KMS-11 (cell line): ENCODE data around the gene CCDC27.
"Not testable (repeated sequence)": the region's sequence is repeated elsewhere in the genome, so short reads cannot be mapped to it uniquely, and the experiment has no call there.

Source experiments
- H2AFZ ChIP-seq: fragments of 200-600 bp; sonication (generic); 2 replicates; pipeline ENCODE4 v1.6.1; 2016; ENCODE audit warnings: antibody characterized with exemption, mixed run types, low read depth
- H3K27ac ChIP-seq: fragments of 200-600 bp; sonication (generic); 2 replicates; pipeline ENCODE4 v1.6.1; 2016; ENCODE audit warnings: mild to moderate bottlenecking, mixed run types
- H3K27me3 ChIP-seq: fragments of 200-600 bp; sonication (generic); 2 replicates; pipeline ENCODE4 v1.6.1; 2017; ENCODE audit warnings: mild to moderate bottlenecking, low read depth, mixed run types, moderate library complexity; ENCODE audit not compliant: insufficient read depth
- H3K36me3 ChIP-seq: fragments of 200-600 bp; sonication (generic); 2 replicates; pipeline ENCODE4 v1.6.1; 2017; ENCODE audit warnings: mild to moderate bottlenecking, mixed run types; ENCODE audit not compliant: insufficient read depth
- H3K4me1 ChIP-seq: fragments of 200-600 bp; sonication (generic); 2 replicates; pipeline ENCODE4 v1.6.1; 2016; ENCODE audit warnings: mild to moderate bottlenecking, low read depth, mixed run types; ENCODE audit not compliant: poor library complexity, severe bottlenecking
- H3K4me2 ChIP-seq: fragments of 200-600 bp; sonication (generic); 2 replicates; pipeline ENCODE4 v1.7.0; 2016; ENCODE audit warnings: mild to moderate bottlenecking, mixed run types
- H3K4me3 ChIP-seq: fragments of 200-600 bp; sonication (generic); IDR thresholded peaks from 2 replicates; pipeline ENCODE4 v1.6.1; 2017; ENCODE audit warnings: low read depth, low read length, mixed read lengths; ENCODE audit not compliant: insufficient read depth
- H3K79me2 ChIP-seq: fragments of 200-600 bp; sonication (generic); 2 replicates; pipeline ENCODE4 v1.6.1; 2016; ENCODE audit warnings: low read depth, mixed run types; ENCODE audit not compliant: insufficient read depth
- H3K9ac ChIP-seq: fragments of 200-600 bp; sonication (generic); 2 replicates; pipeline ENCODE4 v1.6.1; 2016; ENCODE audit warnings: mild to moderate bottlenecking, mixed run types
- H4K20me1 ChIP-seq: fragments of 200-600 bp; sonication (generic); 2 replicates; pipeline ENCODE4 v1.6.1; 2016; ENCODE audit warnings: mild to moderate bottlenecking, mixed run types; ENCODE audit not compliant: insufficient read depth
- TF ChIP-seq, protein P1 (sequence below): fragments of 200-600 bp; sonication (generic); conservative IDR thresholded peaks from 2 replicates; pipeline ENCODE4 v1.6.1; 2017; ENCODE audit warnings: low read depth, mild to moderate bottlenecking, antibody characterized with exemption, low read length, moderate library complexity, mixed read lengths

Gene CCDC27

DNA sequence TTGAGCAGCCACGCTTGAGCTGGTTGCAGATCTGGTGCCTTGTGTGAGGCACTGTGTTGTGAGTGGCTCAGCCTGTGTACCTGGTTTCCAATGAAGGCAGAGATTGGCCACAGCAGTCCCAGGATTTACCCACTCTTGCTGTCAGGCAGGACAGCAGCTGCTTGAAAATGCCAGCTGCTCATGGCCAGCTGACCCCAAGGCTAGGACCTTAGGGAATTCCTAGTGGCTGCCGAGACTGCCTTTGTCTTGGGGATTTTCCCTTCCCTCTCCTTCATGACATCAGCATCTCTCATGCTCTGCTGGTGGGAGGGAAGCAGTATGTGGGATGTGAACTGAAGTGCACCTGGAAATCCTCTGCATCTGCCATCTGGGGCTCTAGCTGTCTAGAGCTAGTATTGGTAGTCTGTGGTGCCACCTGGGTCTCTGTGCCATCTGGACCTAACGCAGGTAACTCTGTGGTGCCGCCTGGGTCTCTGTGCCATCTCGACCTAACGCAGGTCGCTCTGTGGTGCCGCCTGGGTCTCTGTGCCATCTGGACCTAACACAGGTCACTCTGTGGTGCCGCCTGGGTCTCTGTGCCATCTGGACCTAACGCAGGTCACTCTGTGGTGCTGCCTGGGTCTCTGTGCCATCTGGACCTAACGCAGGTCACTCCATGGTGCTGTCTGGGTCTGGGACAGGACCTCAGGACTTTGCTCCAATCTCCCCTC lies 47.9 kb downstream of the CCDC27 start:
- H3K9ac ChIP-seq, result no peak overlapping the region
- H3K4me1 ChIP-seq, result peaks cover 8% of the 10 kb centered on the region
- H3K79me2 ChIP-seq, result peaks cover 9% of the 10 kb centered on the region
- H3K36me3 ChIP-seq, result no peaks in the 10 kb centered on the region
- no peak overlapping the region for H3K27ac ChIP-seq
- H2AFZ ChIP-seq, result no peak overlapping the region
- no peak overlapping the region for H3K4me2 ChIP-seq
- no peak overlapping the region for H3K4me3 ChIP-seq
- TF ChIP-seq, protein P1, sequence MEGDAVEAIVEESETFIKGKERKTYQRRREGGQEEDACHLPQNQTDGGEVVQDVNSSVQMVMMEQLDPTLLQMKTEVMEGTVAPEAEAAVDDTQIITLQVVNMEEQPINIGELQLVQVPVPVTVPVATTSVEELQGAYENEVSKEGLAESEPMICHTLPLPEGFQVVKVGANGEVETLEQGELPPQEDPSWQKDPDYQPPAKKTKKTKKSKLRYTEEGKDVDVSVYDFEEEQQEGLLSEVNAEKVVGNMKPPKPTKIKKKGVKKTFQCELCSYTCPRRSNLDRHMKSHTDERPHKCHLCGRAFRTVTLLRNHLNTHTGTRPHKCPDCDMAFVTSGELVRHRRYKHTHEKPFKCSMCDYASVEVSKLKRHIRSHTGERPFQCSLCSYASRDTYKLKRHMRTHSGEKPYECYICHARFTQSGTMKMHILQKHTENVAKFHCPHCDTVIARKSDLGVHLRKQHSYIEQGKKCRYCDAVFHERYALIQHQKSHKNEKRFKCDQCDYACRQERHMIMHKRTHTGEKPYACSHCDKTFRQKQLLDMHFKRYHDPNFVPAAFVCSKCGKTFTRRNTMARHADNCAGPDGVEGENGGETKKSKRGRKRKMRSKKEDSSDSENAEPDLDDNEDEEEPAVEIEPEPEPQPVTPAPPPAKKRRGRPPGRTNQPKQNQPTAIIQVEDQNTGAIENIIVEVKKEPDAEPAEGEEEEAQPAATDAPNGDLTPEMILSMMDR, result no peak
- no peaks in the 10 kb centered on the region for H4K20me1 ChIP-seq
- peaks cover 54% of the 10 kb centered on the region for H3K27me3 ChIP-seq

DNA sequence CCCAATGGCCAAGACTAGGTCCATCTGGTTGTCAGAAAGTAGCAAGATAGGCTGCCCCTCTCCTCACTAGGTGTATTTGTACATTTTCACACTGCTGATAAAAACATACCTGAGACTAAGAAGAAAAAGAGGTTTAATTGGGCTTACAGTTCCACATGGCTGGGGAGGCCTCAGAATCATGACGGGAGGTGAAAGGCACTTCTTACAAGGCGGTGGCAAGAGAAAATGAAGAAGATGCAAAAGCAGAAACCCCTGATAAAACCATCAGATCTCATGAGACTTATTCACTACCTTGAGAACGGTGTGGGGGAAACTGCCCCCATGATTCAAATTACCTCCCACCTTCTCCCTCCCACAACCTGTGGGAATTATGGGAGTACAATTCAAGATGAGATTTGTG lies 48.5 kb downstream of the CCDC27 start:
- not testable (repeated sequence) for H3K4me1 ChIP-seq, H2AFZ ChIP-seq, H3K4me2 ChIP-seq, H3K4me3 ChIP-seq, H3K9ac ChIP-seq, H3K79me2 ChIP-seq, H3K27ac ChIP-seq, H4K20me1 ChIP-seq, H3K36me3 ChIP-seq
- peaks cover 57% of the 10 kb centered on the region for H3K27me3 ChIP-seq

DNA sequence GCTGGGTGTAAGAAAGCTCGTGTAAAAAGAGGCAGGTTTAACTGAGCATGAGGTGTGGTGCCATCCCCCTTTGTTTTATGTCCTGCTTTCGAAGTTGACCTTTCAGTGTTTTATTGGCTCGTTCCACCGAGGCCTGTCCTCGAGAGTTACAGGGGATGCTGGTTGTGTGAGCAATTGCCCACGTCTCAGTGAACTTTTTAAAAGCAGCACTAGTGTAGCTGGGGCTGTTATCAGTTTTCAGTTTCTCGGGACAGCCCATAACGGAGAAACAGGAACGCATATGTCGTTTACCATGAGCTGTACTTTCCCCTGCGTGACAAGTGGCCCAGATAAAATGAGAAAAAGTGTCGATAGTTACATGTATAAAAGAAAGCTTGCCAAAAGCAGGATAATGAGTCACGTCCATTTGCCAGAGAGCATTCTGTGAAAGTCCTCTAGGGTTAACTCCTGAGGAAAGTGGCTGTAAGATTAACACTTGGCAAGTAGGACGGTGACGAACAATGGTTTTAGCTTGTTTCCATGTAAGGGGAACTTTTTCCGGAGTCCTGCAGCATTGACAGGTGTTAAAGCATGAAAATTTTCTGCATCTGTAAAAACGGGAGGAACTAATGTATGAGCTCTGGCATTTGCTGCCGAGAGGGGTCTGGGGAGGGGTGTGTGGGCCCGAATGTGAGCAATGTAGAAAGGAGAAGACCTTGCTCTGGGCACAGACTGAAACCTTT lies 51.8 kb downstream of the CCDC27 start:
- TF ChIP-seq, protein P1, result no peak
- Histone ChIP-seq H3K27me3 (peaks cover 60% of the 10 kb centered on the region), H3K4me2 (no peak overlapping the region), H3K79me2 (no peaks in the 10 kb centered on the region), H3K36me3 (no peaks in the 10 kb centered on the region), H3K27ac (no peak overlapping the region), H4K20me1 (no peaks in the 10 kb centered on the region), H2AFZ (no peak overlapping the region), H3K9ac (no peak overlapping the region), H3K4me3 (no peak overlapping the region), H3K4me1 (no peaks in the 10 kb centered on the region)

GRCh38 chr1:3804627-3804944 lies 52.3 kb downstream of the CCDC27 start:
- H3K27ac ChIP-seq, H3K79me2 ChIP-seq, H3K9ac ChIP-seq, H3K36me3 ChIP-seq, H2AFZ ChIP-seq, H3K4me2 ChIP-seq, H3K4me1 ChIP-seq, H4K20me1 ChIP-seq, H3K4me3 ChIP-seq: not testable (repeated sequence)
- peaks cover 55% of the 10 kb centered on the region for H3K27me3 ChIP-seq

DNA sequence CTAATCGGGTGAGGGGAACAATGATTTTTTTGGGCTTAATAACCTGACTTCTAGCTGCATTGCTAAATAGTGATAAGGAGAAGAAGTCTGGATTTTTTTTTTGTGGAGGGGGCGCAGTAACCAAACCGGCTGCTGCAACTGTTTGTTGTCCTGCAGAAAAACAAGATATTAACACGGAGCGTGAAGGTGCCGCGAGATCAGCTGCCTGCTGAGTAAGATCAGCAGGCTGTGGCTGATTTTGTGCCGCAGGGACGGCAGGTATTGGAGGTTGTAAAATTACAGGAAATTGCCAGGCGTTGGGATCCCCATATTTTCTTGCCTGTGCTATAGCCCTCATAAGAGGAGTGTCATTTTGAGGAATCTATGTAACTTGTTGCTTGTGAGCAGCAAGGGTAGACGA lies 52.8 kb downstream of the CCDC27 start:
- peaks cover 50% of the 10 kb centered on the region for H3K27me3 ChIP-seq
- H2AFZ ChIP-seq, result no peak overlapping the region
- H3K4me2 ChIP-seq, result no peak overlapping the region
- H3K79me2 ChIP-seq, result no peaks in the 10 kb centered on the region
- no peak overlapping the region for H3K9ac ChIP-seq
- H3K4me1 ChIP-seq, result no peaks in the 10 kb centered on the region
- H3K27ac ChIP-seq, result no peak overlapping the region
- H4K20me1 ChIP-seq, result no peaks in the 10 kb centered on the region
- TF ChIP-seq, protein P1, result no peak
- no peaks in the 10 kb centered on the region for H3K36me3 ChIP-seq
- H3K4me3 ChIP-seq, result no peak overlapping the region
